ENCODE data around the gene GALNT16.
"Not testable (repeated sequence)": the region's sequence is repeated elsewhere in the genome, so short reads cannot be mapped to it uniquely, and the experiment has no call there.

GALNT16 gene

GRCh38 chr14:69372146-69372545, 112.2 kb downstream of the GALNT16 start:
- H3K4me3 ChIP-seq (ENCODE audit: insufficient read depth, low read depth, low read length, poor library complexity, severe bottlenecking), result no peak overlapping the region
- H3K9me3 ChIP-seq (ENCODE audit: control insufficient read depth, low read length), result no peaks in the 10 kb centered on the region
- no peaks in the 10 kb centered on the region for H3K27me3 ChIP-seq (replicated peaks; ENCODE audit: control insufficient read depth, insufficient read depth, low read length, poor library complexity, severe bottlenecking)
- no peak overlapping the region for H3K27ac ChIP-seq (ENCODE audit: insufficient read depth, low read length, poor library complexity, severe bottlenecking)
- no peaks in the 10 kb centered on the region for H3K4me1 ChIP-seq (ENCODE audit: control insufficient read depth, insufficient read depth, low read length, poor library complexity, severe bottlenecking)
- H3K36me3 ChIP-seq (ENCODE audit: control insufficient read depth, insufficient read depth, low read length), result peaks cover 9% of the 10 kb centered on the region
- no peak for DNase-seq

- DNase-seq, result no peak
- H3K27ac ChIP-seq (ENCODE audit: insufficient read depth, low read length, poor library complexity, severe bottlenecking), result no peak overlapping the region
These were observed 113.1 kb downstream of the GALNT16 start for GRCh38 chr14:69373104-69373503.

GRCh38 chr14:69374235-69374634, 114.3 kb downstream of the GALNT16 start:
- no peak overlapping the region for H3K27ac ChIP-seq (ENCODE audit: insufficient read depth, low read length, poor library complexity, severe bottlenecking)
- no peak overlapping the region for H3K4me3 ChIP-seq (ENCODE audit: insufficient read depth, low read depth, low read length, poor library complexity, severe bottlenecking)
- DNase-seq, result no peak
- H3K4me1 ChIP-seq (ENCODE audit: control insufficient read depth, insufficient read depth, low read length, poor library complexity, severe bottlenecking), result no peaks in the 10 kb centered on the region
- H3K9me3 ChIP-seq (ENCODE audit: control insufficient read depth, low read length), result no peaks in the 10 kb centered on the region
- H3K27me3 ChIP-seq (replicated peaks; ENCODE audit: control insufficient read depth, insufficient read depth, low read length, poor library complexity, severe bottlenecking), result no peaks in the 10 kb centered on the region
- peaks cover 12% of the 10 kb centered on the region for H3K36me3 ChIP-seq (ENCODE audit: control insufficient read depth, insufficient read depth, low read length)

More at GRCh38 chr14:69373104-69373503, 113.1 kb downstream of the GALNT16 start:
- Histone ChIP-seq H3K4me3 (ENCODE audit: insufficient read depth, low read depth, low read length, poor library complexity, severe bottlenecking) (no peak overlapping the region), H3K4me1 (ENCODE audit: control insufficient read depth, insufficient read depth, low read length, poor library complexity, severe bottlenecking) (no peaks in the 10 kb centered on the region), H3K27me3 (replicated peaks; ENCODE audit: control insufficient read depth, insufficient read depth, low read length, poor library complexity, severe bottlenecking) (no peaks in the 10 kb centered on the region), H3K36me3 (ENCODE audit: control insufficient read depth, insufficient read depth, low read length) (peaks cover 9% of the 10 kb centered on the region), H3K9me3 (ENCODE audit: control insufficient read depth, low read length) (no peaks in the 10 kb centered on the region)

GRCh38 chr14:69375182-69375581, 115.2 kb downstream of the GALNT16 start:
- DNase-seq, result no peak
- H3K27me3 ChIP-seq (replicated peaks; ENCODE audit: control insufficient read depth, insufficient read depth, low read length, poor library complexity, severe bottlenecking), result no peaks in the 10 kb centered on the region
- no peaks in the 10 kb centered on the region for H3K4me1 ChIP-seq (ENCODE audit: control insufficient read depth, insufficient read depth, low read length, poor library complexity, severe bottlenecking)
- H3K27ac ChIP-seq (ENCODE audit: insufficient read depth, low read length, poor library complexity, severe bottlenecking), result no peak overlapping the region
- H3K36me3 ChIP-seq (ENCODE audit: control insufficient read depth, insufficient read depth, low read length), result peaks cover 22% of the 10 kb centered on the region
- no peaks in the 10 kb centered on the region for H3K9me3 ChIP-seq (ENCODE audit: control insufficient read depth, low read length)
- no peak overlapping the region for H3K4me3 ChIP-seq (ENCODE audit: insufficient read depth, low read depth, low read length, poor library complexity, severe bottlenecking)

- Histone ChIP-seq H3K36me3 (ENCODE audit: control insufficient read depth, insufficient read depth, low read length) (peaks cover 22% of the 10 kb centered on the region), H3K4me3 (ENCODE audit: insufficient read depth, low read depth, low read length, poor library complexity, severe bottlenecking) (no peak overlapping the region), H3K27me3 (replicated peaks; ENCODE audit: control insufficient read depth, insufficient read depth, low read length, poor library complexity, severe bottlenecking) (no peaks in the 10 kb centered on the region), H3K27ac (ENCODE audit: insufficient read depth, low read length, poor library complexity, severe bottlenecking) (no peak overlapping the region), H3K9me3 (ENCODE audit: control insufficient read depth, low read length) (no peaks in the 10 kb centered on the region), H3K4me1 (ENCODE audit: control insufficient read depth, insufficient read depth, low read length, poor library complexity, severe bottlenecking) (no peaks in the 10 kb centered on the region)
- no peak for DNase-seq
These were observed 115.8 kb downstream of the GALNT16 start for GRCh38 chr14:69375722-69376121.

GRCh38 chr14:69376439-69376838, 116.5 kb downstream of the GALNT16 start:
- H3K9me3 ChIP-seq (ENCODE audit: control insufficient read depth, low read length), result no peaks in the 10 kb centered on the region
- no peak for DNase-seq
- peaks cover 22% of the 10 kb centered on the region for H3K36me3 ChIP-seq (ENCODE audit: control insufficient read depth, insufficient read depth, low read length)
- H3K27me3 ChIP-seq (replicated peaks; ENCODE audit: control insufficient read depth, insufficient read depth, low read length, poor library complexity, severe bottlenecking), result no peaks in the 10 kb centered on the region
- no peak overlapping the region for H3K4me3 ChIP-seq (ENCODE audit: insufficient read depth, low read depth, low read length, poor library complexity, severe bottlenecking)
- no peaks in the 10 kb centered on the region for H3K4me1 ChIP-seq (ENCODE audit: control insufficient read depth, insufficient read depth, low read length, poor library complexity, severe bottlenecking)
- H3K27ac ChIP-seq (ENCODE audit: insufficient read depth, low read length, poor library complexity, severe bottlenecking), result no peak overlapping the region

- Histone ChIP-seq H3K4me1 (ENCODE audit: control insufficient read depth, insufficient read depth, low read length, poor library complexity, severe bottlenecking) (no peaks in the 10 kb centered on the region), H3K27ac (ENCODE audit: insufficient read depth, low read length, poor library complexity, severe bottlenecking) (no peak overlapping the region), H3K36me3 (ENCODE audit: control insufficient read depth, insufficient read depth, low read length) (peaks cover 36% of the 10 kb centered on the region), H3K9me3 (ENCODE audit: control insufficient read depth, low read length) (no peaks in the 10 kb centered on the region), H3K4me3 (ENCODE audit: insufficient read depth, low read depth, low read length, poor library complexity, severe bottlenecking) (no peak overlapping the region), H3K27me3 (replicated peaks; ENCODE audit: control insufficient read depth, insufficient read depth, low read length, poor library complexity, severe bottlenecking) (no peaks in the 10 kb centered on the region)
- no peak for DNase-seq
These were observed 118.3 kb downstream of the GALNT16 start for GRCh38 chr14:69378274-69378673.

GRCh38 chr14:69387311-69387710, 127.4 kb downstream of the GALNT16 start:
- Histone ChIP-seq H3K27me3 (replicated peaks; ENCODE audit: control insufficient read depth, insufficient read depth, low read length, poor library complexity, severe bottlenecking) (no peaks in the 10 kb centered on the region), H3K36me3 (ENCODE audit: control insufficient read depth, insufficient read depth, low read length) (peaks cover 40% of the 10 kb centered on the region), H3K27ac (ENCODE audit: insufficient read depth, low read length, poor library complexity, severe bottlenecking) (no peak overlapping the region), H3K4me3 (ENCODE audit: insufficient read depth, low read depth, low read length, poor library complexity, severe bottlenecking) (no peak overlapping the region), H3K4me1 (ENCODE audit: control insufficient read depth, insufficient read depth, low read length, poor library complexity, severe bottlenecking) (peaks cover 1% of the 10 kb centered on the region), H3K9me3 (ENCODE audit: control insufficient read depth, low read length) (no peaks in the 10 kb centered on the region)
- DNase-seq, result no peak

- peaks cover 37% of the 10 kb centered on the region for H3K36me3 ChIP-seq (ENCODE audit: control insufficient read depth, insufficient read depth, low read length)
- H3K27me3 ChIP-seq (replicated peaks; ENCODE audit: control insufficient read depth, insufficient read depth, low read length, poor library complexity, severe bottlenecking); H3K4me3 ChIP-seq (ENCODE audit: insufficient read depth, low read depth, low read length, poor library complexity, severe bottlenecking); DNase-seq; H3K27ac ChIP-seq (ENCODE audit: insufficient read depth, low read length, poor library complexity, severe bottlenecking); H3K9me3 ChIP-seq (ENCODE audit: control insufficient read depth, low read length); H3K4me1 ChIP-seq (ENCODE audit: control insufficient read depth, insufficient read depth, low read length, poor library complexity, severe bottlenecking): not testable (repeated sequence)
These were observed 131.4 kb downstream of the GALNT16 start for GRCh38 chr14:69391400-69391799.

GRCh38 chr14:69392481-69392880, 132.5 kb downstream of the GALNT16 start:
- Histone ChIP-seq H3K4me3 (ENCODE audit: insufficient read depth, low read depth, low read length, poor library complexity, severe bottlenecking) (no peak overlapping the region), H3K27me3 (replicated peaks; ENCODE audit: control insufficient read depth, insufficient read depth, low read length, poor library complexity, severe bottlenecking) (no peaks in the 10 kb centered on the region), H3K27ac (ENCODE audit: insufficient read depth, low read length, poor library complexity, severe bottlenecking) (no peak overlapping the region), H3K4me1 (ENCODE audit: control insufficient read depth, insufficient read depth, low read length, poor library complexity, severe bottlenecking) (peaks cover 5% of the 10 kb centered on the region), H3K9me3 (ENCODE audit: control insufficient read depth, low read length) (no peaks in the 10 kb centered on the region), H3K36me3 (ENCODE audit: control insufficient read depth, insufficient read depth, low read length) (peaks cover 34% of the 10 kb centered on the region)
- DNase-seq, result no peak

- H3K36me3 ChIP-seq (ENCODE audit: control insufficient read depth, insufficient read depth, low read length), result peaks cover 30% of the 10 kb centered on the region
- no peak overlapping the region for H3K4me3 ChIP-seq (ENCODE audit: insufficient read depth, low read depth, low read length, poor library complexity, severe bottlenecking)
- H3K27ac ChIP-seq (ENCODE audit: insufficient read depth, low read length, poor library complexity, severe bottlenecking), result no peak overlapping the region
- no peaks in the 10 kb centered on the region for H3K27me3 ChIP-seq (replicated peaks; ENCODE audit: control insufficient read depth, insufficient read depth, low read length, poor library complexity, severe bottlenecking)
- H3K9me3 ChIP-seq (ENCODE audit: control insufficient read depth, low read length), result no peaks in the 10 kb centered on the region
- H3K4me1 ChIP-seq (ENCODE audit: control insufficient read depth, insufficient read depth, low read length, poor library complexity, severe bottlenecking), result peaks cover 23% of the 10 kb centered on the region
- DNase-seq, result no peak
These were observed 136.0 kb downstream of the GALNT16 start for GRCh38 chr14:69395929-69396328.

Data from effector memory CD4-positive, alpha-beta T cell (primary cell).